Gastroesophageal sphincter (tissue), 3 donors: ENCODE results near the gene ZMIZ2.

Source experiments
- CTCF ChIP-seq, 4 experiments: fragments of 200-600 bp in 2 of 4; fragments of 450-650 bp in 2 of 4; sonication (generic) in 1 of 4; IDR thresholded peaks; one replicate each; pipeline ENCODE4 v1.5.1; 2017 to 2019; ENCODE audit warnings: antibody characterized with exemption in 4 of 4, mild to moderate bottlenecking in 2 of 4, moderate library complexity in 2 of 4
- EP300 ChIP-seq: sonication (generic); formaldehyde crosslinking; IDR thresholded peaks from one replicate; pipeline ENCODE4 v1.6.1; 2017; ENCODE audit warnings: antibody characterized with exemption, mild to moderate bottlenecking
- POLR2A ChIP-seq, 2 donors: fragments of 450-650 bp; IDR thresholded peaks; one replicate each; pipeline ENCODE4 v1.6.1; 2017; ENCODE audit warnings: antibody characterized with exemption in 2 of 2, mild to moderate bottlenecking in 2 of 2, moderate library complexity in 1 of 2
- POLR2AphosphoS5 ChIP-seq: sonication (generic); formaldehyde crosslinking; IDR thresholded peaks from one replicate; pipeline ENCODE4 v1.6.1; 2017; ENCODE audit warnings: antibody characterized with exemption

- no peak for TF ChIP-seq CTCF (IDR thresholded peaks at IDR 0.05)
- no peak for TF ChIP-seq POLR2A (IDR thresholded peaks at IDR 0.05)
- no peak for TF ChIP-seq POLR2AphosphoS5
- TF ChIP-seq EP300 = no peak
These were observed 24.4 kb upstream of the ZMIZ2 start for GRCh38 chr7:44724276-44724675.
